HG03521 (cell line): ENCODE data around the gene CD28.
"Not testable (repeated sequence)": the region's sequence is repeated elsewhere in the genome, so short reads cannot be mapped to it uniquely, and the experiment has no call there.

Experiments
- ATAC-seq: cut with Tn5 transposase; IDR thresholded peaks from one replicate; pipeline ENCODE4 v1.9.1; 2021; ENCODE audit warnings: mild to moderate bottlenecking, moderate library complexity; ENCODE audit not compliant: unreplicated experiment

CD28 gene

DNA sequence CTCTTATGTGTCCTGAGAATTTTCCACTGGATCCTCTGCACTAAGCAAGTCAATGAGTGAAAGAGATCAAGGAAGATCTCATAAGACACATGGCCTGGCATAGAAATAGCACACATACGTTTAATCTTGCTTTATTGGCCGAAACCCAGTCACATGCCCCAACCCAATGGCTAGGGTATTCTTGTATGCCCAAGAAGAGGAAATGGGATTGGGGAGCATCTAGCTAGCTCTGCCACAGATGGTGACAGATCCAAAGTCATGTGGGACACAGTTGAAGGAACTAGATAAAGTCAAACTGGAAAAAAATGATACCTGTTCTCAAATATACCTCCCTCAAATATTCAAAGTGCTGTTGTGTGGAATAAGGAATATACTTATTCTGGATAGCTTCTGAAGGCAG is 74.7 kb downstream of the CD28 start:
- no peak for ATAC-seq

DNA sequence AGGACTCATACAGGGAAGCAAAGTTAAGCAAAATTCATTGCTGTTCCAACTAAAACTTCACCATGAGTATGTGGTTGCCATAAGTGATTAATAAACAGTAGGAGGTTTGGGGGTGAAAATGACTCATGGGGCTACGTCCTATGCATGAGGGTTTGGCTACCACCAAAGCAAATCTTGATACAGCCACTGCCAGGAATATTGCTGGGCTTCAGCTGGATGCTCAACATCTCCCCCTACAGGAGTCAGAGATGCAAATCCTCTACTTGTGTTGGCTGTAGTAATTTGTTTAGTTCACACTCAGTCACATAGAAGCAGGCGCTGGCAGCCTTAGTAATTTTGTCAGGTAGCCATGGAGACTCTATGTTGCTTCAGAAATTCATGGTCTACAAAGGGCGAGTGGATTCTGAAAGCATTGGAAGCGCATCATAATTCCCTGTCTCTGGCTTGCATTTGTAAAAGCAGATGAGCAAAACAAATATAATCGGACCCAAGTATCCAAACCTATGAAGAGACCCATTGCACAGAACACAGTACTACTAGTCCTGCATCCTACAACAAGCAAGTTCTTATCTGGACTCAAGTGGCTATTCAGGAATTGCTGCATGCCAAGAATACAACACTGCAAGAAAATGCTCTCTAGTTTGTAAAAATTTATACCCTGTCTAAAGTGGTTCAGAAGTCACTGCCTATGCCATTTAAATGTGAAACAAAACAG is 76.0 kb downstream of the CD28 start:
- ATAC-seq: no peak

DNA sequence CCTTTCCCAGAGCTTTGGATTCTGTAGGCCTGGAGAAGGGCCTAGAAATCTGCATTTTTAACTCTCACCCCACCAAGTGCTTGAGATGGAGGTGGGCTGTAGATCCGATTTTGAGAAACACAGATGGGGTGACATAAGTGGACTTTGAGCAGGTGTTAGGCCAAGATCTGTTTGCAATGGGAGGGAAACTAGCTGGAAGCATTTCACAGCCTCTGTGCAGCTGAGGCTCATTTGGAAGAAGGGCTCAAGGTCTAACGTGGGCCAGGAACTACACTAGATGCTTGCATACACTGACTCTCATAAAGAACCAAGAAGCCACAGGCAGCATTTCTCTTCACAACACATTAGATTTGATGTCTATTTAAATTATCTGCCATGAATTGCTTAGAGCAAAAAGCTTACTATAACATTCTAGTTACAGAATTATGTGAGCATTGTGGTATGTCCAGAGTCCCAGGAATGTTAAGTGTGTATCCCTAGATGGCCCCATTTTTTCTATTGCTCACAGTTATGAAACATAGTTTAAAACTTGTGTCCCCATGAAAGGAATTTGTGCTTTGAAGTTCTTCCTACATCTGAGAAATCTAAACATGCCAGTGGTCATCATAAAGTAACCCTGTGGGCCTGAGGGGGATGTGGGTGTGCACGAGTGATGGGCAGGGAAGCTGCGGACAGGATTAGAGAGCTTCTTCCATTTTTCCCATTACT is 77.2 kb downstream of the CD28 start:
- ATAC-seq: no peak

DNA sequence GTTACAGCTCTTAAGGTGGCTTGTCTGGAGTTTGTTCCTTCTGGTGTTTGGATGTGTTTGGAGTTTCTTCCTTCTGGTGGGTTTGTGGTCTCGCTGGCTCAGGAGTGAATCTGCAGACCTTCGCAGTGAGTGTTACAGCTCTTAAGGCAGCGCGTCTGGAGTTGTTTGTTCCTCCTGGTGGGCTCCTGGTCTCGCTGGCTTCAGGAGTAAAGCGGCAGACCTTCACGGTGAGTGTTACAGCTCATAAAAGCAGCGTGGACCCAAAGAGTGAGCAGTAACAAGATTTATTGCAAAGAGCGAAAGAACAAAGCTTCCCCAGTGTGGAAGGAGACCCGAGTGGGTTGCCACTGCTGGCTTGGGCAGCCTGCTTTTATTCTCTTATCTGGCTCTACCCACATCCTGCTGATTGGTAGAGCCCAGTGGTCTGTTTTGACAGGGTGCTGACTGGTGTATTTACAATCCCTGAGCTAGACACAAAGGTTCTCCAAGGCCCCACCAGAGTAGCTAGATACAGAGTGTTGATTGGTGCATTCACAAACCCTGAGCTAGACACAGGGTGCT is 78.4 kb downstream of the CD28 start:
- not testable (repeated sequence) for ATAC-seq

DNA sequence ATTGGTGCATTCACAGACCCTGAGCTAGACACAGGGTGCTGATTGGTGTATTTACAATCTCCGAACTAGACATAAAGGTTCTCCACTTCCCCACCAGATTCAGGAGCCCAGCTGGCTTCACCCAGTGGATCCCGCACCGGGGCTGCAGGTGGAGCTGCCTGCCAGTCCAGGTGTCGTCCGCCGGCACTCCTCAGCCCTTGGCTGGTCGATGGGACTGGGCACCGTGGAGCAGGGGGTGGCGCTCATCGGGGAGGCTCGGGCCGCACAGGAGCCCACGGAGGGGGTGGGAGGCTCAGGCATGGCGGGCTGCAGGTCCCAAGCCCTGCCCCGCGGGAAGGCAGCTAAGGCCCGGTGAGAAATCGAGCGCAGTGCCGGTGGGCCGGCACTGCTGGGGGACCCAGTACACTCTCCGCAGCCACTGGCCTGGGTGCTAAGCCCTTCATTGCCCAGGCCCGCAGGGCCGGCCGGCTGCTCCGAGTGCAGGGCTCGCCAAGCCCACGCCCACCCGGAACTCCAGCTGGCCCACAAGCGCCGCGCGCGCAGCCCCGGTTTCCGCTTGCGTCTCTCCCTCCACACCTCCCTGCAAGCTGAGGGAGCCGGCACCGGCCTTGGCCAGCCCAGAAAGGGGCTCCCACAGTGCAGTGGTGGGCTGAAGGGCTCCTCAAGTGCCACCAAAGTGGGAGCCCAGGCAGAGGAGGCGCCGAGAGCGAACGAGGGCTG is 79.1 kb downstream of the CD28 start:
- ATAC-seq: not testable (repeated sequence)

DNA sequence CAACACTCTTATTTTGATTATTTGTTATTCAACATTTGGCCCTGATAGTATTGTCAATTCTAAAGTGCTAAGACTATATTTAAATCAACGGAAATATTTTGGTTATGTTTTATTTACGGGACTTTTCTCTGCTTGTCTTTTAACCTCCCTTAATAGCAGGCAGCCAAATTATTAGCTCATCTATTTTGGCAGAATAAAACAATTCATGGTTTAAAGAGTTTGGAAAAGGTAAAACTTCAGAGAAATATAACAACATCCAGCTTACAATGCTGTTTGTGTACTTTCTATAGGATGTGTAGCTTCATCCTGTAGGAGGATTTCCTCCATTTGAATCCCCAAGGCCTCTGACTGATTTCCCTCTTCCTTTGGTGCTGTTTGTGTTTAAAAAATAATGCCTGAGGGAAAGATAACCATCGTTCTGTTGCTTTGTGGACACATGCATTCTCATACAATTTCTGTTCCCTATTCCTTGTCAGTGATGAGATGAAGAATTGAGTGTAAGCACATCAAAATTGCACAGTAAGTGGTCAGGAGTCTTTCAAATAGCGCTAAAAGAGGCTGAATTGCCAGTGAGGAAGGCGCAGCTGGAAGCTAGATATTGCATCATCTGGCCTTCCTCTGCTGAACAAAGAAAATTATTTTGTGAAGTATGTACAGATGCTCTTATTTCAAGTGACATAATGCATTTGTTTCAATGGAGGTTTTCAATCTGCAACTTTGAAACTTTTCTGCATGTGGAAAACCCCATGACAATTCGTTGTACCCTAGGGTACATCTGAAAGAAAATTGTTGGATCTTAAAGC is 80.3 kb downstream of the CD28 start:
- ATAC-seq: no peak

DNA sequence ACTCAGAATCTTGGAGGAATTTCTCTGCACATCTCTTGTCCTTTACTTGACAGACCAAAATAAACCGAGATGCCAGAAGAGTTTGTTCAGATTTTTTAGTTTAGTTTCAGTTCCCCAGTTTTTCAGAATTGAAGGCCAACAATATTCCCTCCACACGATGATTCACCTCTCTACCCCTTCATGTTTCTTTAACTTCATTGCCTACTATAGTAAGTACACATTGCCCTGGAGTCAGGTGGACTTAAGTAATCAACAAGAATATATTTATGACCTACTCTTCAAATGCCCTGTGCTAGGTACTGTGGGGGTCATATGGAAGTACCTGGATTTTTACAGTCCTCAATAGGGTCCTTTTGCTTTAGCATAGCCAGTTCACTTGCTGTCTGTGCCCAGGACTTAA is 81.5 kb downstream of the CD28 start:
- ATAC-seq: no peak
